ENCODE results near the gene SLCO3A1.
"Not testable (repeated sequence)": the region's sequence is repeated elsewhere in the genome, so short reads cannot be mapped to it uniquely, and the experiment has no call there.

SLCO3A1 gene

DNA sequence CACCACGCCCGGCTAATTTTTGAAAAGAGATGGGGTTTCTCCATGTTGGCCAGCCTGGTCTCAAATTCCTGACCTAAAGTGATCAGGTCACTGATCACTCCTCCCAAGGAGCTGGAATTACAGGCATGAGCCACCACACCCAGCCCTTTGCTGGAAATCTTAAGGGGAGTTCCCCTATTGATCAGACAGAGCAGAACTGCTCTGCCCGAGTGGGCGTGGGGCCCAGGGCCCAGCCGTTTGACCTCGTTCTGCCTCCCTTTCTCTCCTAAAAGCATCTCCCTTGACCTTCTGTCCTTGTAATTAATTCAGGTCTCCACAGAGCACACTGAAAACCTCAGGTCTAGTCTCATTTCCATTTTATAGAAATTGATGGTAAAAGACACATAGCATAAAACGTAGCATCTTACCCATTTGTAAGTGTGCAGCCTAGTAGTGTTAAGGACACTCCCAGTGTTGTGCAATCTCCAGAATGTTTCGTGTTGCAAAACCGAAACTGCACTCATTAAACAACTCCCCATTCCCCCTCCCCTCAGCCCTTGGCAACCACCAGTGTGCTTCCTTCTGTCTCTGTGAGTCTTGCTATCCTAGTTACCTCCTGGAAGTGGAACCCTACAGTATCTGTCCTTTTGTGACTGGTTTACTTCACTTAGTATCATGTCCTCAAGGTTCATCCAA is 89.3 kb downstream of the SLCO3A1 start:
- peak; percentile 74 for DNase-seq

DNA sequence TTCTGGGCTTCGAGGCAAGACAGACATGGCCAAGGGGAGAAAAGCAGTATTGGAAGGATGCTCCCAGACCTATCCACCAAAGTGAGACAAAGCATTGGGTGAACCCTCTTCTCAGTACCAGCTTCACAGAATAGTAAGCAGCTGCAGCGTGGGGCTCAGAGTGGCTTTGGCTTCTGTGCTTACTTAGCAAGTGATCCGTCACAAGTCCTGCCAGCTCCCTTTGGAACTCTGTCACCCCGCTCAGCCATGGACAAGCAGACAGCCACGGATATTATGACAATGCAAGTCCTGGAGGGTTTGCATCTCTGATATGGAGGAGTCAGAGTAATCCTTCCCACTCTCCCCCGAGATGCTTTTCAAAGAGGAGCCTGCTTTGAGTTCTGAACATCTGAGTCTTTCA is 90.8 kb downstream of the SLCO3A1 start:
- DNase-seq = no peak

GRCh38 chr15:91945385-91945784 is 91.9 kb downstream of the SLCO3A1 start:
- DNase-seq = no peak

- DNase-seq = no peak
Observed at GRCh38 chr15:91946075-91946474, 92.6 kb downstream of the SLCO3A1 start.

DNA sequence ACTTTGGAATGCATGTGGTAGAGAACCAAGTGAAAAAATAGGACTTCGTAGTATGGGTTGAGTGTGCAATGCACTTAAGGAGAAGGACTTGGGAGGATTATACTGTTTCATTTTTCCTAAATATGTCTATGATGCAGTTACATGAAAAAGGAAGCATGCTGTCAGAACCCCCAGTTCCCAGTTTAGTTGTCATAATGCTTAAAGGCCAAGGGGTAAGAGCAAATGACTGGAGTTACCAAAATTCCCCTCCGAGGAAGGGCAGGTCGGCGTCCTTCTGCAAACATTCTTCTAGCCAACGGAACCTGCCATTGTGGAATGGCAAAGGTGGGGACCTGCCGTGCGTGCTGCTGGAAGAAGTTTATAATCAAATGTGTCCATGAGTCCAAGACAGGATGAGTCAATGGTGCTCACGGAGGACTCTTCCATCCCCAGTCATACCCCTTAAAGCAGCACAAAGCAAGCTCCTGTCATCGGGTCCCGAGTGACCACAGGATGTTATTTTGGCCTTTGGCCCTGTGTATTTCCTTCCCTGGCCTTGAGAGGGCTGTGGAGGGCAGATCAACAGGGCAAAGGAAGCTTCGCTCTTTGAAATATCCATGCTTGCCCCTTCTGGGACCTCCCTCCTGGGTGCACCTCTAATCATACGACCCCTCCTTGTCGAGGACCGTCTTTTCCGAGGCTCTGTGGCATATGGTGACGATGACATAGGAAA is 93.2 kb downstream of the SLCO3A1 start:
- no peak for DNase-seq

- no peak for DNase-seq
Observed at GRCh38 chr15:91947293-91947679, 93.8 kb downstream of the SLCO3A1 start.

DNA sequence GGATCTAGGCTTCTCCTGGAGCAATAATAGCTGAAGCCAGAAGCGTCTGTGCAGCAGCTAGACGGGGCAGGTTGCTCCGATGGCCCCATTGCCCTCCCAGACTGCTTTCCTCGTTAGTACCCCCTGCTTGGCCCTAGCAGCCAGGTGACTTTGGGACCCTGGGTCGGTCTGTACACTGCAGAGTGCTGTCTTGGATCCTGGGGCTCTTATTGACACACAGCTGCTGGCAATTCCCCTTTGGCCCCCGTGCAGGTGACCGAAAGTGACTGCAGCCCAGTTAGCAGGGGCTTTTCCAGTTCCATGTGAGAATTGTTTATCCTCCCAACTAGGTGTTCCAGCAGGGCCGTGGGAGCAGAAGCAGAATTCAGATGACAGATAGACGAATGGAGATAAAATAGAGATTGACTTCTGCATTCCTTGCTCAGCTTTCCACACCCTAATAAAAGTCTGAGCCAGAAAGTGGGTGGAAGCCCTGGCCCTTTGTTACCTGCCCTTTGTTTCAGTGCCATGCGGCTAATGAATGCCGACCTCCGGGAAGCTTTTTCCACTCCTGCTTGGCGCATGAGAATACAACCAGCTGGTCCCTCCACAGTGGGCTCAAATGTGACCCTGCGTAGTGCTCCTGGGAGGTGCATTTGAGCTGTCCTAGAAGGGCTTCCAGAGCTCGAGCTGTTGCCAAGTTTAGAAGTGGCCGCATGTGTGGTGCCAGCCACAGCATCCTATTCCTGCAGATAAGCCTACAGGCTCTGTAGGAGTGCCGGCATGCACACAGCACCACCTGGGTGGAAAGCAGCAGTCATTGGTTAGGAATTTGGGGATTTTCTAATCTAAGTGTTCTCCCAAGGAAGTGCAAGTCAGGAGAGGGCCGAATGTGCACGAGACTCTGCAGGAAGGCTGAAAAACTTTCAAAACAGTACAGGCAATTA is 94.4 kb downstream of the SLCO3A1 start:
- no peak for DNase-seq

- DNase-seq = no peak
Observed at GRCh38 chr15:91949361-91949760, 95.9 kb downstream of the SLCO3A1 start.

DNA sequence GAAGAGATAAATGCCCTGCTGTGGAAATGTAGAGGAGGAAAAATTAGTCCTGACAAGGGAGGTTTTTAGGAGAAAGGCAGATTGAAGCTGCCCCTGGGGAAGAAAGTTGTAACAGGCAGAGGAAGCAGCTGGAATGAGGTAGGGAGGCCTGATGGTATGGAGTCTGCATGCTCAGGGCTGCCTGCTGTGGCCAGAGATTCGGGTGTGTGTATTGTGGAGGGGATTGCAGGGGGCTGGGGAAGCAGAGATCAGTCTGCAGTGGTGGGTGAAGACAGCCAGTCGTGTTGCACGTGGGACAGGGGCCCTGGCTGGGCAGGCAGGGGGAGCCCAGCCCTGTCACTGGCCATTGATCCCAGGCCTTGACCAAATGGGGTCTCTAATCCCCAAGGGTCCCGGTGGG is 96.5 kb downstream of the SLCO3A1 start:
- no peak for DNase-seq

GRCh38 chr15:91950631-91951329 is 97.3 kb downstream of the SLCO3A1 start:
- DNase-seq = no peak

- no peak for DNase-seq
Observed at GRCh38 chr15:91952216-91952615, 98.7 kb downstream of the SLCO3A1 start.

GRCh38 chr15:91953432-91953831 is 99.9 kb downstream of the SLCO3A1 start:
- DNase-seq = no peak

GRCh38 chr15:91954292-91954691 is 100.8 kb downstream of the SLCO3A1 start:
- DNase-seq = no peak

DNA sequence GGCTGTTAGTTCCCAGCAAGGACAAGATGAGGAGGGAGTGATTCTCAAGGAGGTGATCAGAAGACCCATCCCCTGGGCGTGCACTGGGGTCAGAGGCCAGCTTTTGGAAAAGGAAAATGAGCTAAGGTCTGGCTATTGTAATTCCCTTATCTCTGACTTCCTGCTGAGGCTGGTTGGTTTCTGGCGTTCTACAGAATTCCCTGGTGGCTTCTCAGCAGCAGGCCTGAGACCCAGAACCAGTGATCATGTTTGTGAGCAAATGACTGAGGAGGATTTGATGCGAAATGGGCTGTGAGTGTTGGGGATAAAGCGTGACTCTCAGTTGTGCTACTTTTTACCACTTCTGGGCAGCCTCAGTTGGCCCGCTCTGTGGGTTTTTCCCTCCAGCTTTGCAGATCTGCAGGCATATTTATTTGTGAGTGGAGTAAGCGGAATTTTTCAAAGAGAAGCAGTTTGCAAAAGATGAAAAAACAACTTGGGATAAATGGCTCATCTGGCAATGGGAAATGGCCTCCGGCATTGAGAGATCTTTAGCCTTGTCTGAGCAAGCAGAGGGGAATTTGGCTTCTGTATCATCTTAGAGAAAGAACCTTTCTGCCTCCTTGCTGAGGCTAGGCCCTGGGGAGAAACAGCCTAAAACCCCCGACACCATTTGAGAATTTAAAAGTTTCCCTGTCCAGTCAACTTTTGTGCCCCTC is 102.7 kb downstream of the SLCO3A1 start:
- DNase-seq = no peak

DNA sequence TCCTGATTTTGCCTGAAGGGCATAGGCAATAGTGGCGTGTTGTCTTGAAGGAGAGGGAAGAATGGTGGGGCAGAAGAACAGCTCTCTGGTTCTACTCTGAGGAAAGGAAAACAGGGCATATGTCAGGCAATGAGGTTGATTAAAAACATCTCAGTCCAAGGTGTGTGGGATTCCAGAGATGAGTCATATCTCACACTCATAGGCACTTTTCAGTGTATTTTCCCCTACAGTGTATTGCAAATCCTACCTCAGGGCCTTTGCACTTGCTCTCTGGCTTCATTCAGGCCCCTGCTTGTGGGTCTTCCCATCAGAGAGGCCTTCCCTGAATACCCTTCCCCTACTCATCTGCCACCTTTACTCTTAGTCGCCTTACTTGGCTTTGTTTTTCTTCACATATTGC is 107.8 kb downstream of the SLCO3A1 start:
- no peak for DNase-seq

- DNase-seq = not testable (repeated sequence)
Observed at GRCh38 chr15:91963747-91964146, 110.2 kb downstream of the SLCO3A1 start.

GRCh38 chr15:91965501-91966193 is 112.1 kb downstream of the SLCO3A1 start:
- DNase-seq = no peak

DNA sequence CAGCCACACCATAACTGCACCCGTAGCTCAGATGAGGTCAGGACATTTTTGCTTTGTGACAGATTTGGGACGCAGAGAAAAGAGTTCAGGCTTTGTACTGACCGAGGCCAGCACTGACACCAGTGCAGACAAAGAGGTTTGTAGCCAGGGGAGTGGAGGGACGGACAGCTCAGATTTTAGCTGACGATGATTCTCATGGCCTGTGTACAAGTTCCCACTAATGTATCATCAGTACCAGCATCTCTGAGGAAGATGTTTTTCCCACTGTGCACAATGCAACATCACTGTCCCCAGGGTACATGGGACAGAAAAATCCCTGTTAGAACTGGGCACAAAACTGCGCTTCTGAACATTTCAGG is 112.7 kb downstream of the SLCO3A1 start:
- no peak for DNase-seq

- DNase-seq = no peak
Observed at GRCh38 chr15:91967935-91968606, 114.6 kb downstream of the SLCO3A1 start.

- no peak for DNase-seq
Observed at GRCh38 chr15:91968610-91969009, 115.1 kb downstream of the SLCO3A1 start.

- peak; percentile 80 for DNase-seq
Observed at GRCh38 chr15:91970142-91970541, 116.6 kb downstream of the SLCO3A1 start.

Data from right hindlimb (tissue), 1 donor.